Posterior vena cava (tissue), 2 donors: ENCODE measurements around the gene PCDH12. TPM values are rescaled to one million over a fixed set of nuclear protein-coding genes. Genes with fewer than 3 reads are reported as not detected.

Source experiments
- DNase-seq: peaks from one replicate; pipeline ENCODE4 v3.0.0-alpha.2; 2020; ENCODE audit warnings: low spot score
- intact Hi-C, 2 donors: fragments of 100-400 bp; cut with DNase I; formaldehyde crosslinking; loops; one replicate each; pipeline versions ENCODE4 v1.14.1 to v1.14.2; 2022 to 2023
- total RNA-seq, 2 donors: library from RNA; stranded (reverse); fragmentation: NEBNext Ultra II Directional; extraction: Animal tissue kit (Norgen Biotek cat#: 25700); gene quantifications; one replicate each; pipeline ENCODE4 v1.2.1, GENCODE V29; 2021
- donor health status: DM: yes; HTN: yes; CAD: no.
- donor health status: DM: yes; HTN: yes; CAD: no.

The PCDH12 gene
- total RNA-seq, 2 donors from 2014 or later: 8.7 to 9.3 TPM

GRCh38 chr5:141919218-141920119 is 38.5 kb downstream of the PCDH12 start:
- peak; percentile 15 for DNase-seq
- intact Hi-C loops: no loop called here

GRCh38 chr5:141917760-141918159 is 40.2 kb downstream of the PCDH12 start:
- intact Hi-C loops: no loop called here
- no peak for DNase-seq

DNA sequence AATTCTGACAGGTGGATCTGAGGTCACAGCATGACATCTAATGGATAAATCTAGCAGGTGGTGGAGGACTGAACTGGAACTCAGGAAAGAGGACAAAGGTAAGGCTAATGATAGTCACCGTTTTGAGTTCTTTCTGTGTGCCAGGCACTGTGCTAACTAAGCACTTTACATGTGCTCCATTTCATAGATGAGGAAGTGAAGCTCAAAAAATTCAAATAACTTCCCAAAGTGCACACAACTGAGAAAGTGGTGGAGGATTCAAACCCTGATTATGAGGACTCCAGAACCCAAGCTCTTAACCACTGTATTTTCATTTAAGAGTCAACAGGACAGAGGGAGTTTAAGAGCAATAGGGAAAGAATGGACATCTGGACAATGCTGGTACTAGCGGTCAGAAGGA is 41.5 kb downstream of the PCDH12 start:
- no peak for DNase-seq
- intact Hi-C loops: no loop called here

- no peak for DNase-seq
These were observed 42.1 kb downstream of the PCDH12 start for GRCh38 chr5:141915881-141916336.

GRCh38 chr5:141914797-141915196 is 43.2 kb downstream of the PCDH12 start:
- DNase-seq: no peak
- intact Hi-C loops: no loop called here

More at GRCh38 chr5:141915881-141916336, 42.1 kb downstream of the PCDH12 start:
- intact Hi-C loops: no loop called here

GRCh38 chr5:141914199-141914743 is 43.7 kb downstream of the PCDH12 start:
- peak; percentile 87 for DNase-seq
- intact Hi-C loops: no loop called here

DNA sequence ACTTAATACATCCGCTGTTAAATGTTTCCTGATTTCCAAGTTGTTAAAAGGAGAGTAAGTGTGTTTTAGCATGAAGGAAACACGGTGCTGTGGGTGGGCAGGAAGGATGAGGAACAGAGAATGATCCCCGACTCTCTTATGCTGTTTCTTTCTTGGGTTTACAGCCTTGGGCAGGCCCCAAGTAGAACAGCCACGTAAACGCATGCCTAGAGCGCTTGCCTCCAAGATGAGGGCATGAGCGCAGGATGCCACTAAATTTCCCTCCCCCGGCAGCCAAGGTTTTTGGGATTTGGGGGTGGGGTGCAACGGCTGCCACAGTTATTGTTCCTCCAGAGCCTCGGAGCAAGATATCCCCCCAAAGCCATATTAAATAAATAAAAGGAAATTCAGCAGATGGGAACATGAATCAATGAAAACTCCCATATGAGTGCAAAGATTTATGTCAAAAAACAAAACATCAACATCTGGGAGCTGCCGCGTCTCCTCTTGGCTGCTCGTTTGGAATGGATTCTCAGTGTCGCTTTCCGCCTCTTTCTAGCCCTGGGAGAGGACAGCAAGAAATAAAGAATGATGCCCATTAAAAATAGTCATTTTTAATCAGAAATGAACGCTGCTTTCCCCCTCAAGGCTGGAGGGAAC is 44.3 kb downstream of the PCDH12 start:
- intact Hi-C loops: no loop called here
- no peak for DNase-seq

GRCh38 chr5:141910271-141910673 is 47.7 kb downstream of the PCDH12 start:
- intact Hi-C loops: no loop called here
- no peak for DNase-seq

- intact Hi-C loops: no loop called here
- DNase-seq: no peak
These were observed 48.8 kb downstream of the PCDH12 start for GRCh38 chr5:141909212-141909611.

DNA sequence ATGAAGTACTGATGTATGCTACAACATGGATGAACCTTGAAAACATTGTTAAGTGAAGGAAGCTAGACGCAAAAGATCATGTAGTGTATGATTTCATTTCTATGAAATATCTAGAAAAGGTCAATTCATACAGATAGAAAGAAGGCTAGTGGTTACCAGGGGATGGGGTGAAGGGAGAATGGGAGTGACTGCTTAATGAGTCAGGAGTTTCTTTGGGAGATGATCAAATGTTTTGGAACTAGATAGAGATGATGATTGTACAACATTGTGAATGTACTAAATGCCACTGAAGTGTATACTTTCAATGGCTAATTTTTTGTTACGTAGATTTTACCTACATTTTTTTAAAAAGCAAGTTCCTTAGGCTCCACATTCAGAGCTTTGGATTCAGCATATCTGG is 49.2 kb downstream of the PCDH12 start:
- intact Hi-C loops: no loop called here
- no peak for DNase-seq

DNA sequence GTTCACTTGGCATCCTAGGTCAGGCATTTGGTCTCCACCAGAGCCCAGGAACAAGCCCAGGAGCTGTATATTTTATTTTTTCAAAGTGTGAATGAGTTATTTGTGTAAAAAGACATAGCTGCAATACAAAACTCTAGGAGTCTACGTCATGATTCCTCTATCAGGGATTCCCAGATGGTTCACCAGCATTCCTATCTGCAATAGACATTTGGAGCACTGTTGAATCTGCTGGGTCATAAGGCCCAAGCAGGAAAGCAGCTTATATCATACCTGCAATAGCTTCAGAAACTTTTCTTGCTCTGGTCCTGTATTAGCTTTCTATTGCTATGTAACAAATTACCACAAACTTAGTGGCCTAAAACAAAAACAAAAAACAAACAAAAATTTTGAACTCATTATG is 51.0 kb downstream of the PCDH12 start:
- intact Hi-C loops: no loop called here
- no peak for DNase-seq

DNA sequence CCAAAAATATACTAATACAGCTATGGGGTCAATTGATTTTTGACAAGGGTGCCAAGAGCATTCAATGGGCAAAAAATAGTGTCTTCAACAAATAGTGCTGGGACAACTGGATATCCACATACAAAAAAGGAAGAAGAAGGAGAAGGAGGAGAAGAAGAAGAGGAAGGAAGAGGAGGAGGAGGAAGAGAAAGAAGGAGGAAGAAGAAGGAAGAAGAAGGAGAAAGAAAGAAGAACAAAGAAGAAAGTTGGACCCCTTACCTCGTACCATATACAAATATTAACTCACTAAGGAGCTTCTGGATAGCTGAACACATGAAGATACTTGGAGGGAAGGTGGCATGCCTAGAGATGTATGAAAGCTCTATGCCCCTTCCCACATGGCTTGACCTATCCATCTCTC is 51.5 kb downstream of the PCDH12 start:
- DNase-seq: no peak
- intact Hi-C loops: no loop called here

GRCh38 chr5:141904551-141904950 is 53.5 kb downstream of the PCDH12 start:
- intact Hi-C loops: no loop called here
- no peak for DNase-seq

DNA sequence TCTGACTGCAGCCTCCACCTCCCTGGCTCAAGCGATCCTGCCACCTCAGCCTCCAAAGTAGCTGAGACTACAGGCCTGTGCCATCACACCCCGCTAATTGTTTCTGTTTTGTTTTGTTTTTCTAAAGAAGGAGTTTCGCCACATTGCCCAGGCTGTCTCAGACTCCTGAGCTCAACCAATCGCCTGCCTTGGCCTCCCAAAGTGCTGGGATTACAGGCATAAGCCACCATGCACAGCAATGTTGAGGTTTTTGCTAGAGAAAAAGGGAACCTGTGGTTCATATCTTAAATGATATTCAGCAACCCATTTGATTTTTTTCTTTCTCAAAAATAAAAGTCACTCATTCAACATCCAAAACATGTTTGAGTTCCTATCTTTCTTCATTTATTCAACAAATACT is 54.7 kb downstream of the PCDH12 start:
- DNase-seq: no peak
- intact Hi-C loops: no loop called here

- peak; percentile 26 for DNase-seq
- intact Hi-C loops: no loop called here
These were observed 55.8 kb downstream of the PCDH12 start for GRCh38 chr5:141902015-141902814.

DNA sequence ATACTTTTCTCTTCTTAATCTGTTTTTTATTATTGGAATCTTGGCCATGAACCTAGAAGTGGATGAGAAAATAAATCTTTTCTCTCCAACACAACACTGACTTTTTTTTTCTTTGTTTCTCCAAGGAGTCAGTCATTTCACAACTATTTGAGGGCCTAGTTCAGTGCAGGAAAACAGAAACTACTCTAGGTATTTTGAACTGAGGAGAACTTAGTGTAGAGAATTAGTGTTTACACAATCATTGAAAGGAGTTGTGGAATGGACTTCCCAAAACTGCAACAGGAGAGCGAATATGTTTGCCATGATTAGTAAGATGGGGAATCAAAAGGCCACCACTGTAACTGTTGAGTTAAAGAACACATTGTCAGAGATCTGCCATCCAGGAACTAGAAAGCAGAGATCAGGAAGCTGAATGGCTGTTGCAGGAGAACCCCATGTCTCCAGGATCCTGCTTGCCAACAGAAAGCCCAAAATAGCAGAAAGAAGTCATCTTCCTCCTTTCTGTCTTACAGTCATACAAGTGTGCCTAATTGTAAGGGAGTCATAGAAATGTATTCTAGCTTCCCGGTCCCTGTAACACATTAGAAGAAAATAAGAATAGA is 59.5 kb downstream of the PCDH12 start:
- intact Hi-C loops: no loop called here
- no peak for DNase-seq

DNA sequence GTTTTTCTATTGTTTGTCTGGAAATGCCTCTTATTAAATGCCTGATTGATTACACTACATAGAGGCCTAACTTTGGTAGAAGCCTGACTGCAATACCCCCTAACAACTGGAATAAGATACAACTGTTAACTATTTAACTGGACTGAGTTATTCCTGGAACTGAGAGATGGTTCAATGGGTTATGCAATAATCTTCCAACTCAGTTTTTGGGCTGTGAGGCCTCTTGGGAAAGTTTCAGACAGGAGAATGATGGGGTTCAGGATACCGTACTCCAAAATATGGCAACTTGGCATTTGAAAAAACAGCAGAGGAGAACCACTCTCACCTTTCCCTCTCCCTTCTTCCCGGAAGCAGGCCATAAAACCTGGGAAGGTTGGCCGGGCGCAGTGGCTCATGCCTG is 60.6 kb downstream of the PCDH12 start:
- no peak for DNase-seq
- intact Hi-C loops: no loop called here
